Liver (tissue), 9 donors: ENCODE results near the gene C14orf93. TPM values are rescaled to one million over a fixed set of nuclear protein-coding genes. Genes with fewer than 3 reads are reported as not detected.
A peak's percentile ranks its signal among the peaks of the same experiment; 100 is the strongest.
"Not testable (repeated sequence)": the region's sequence is repeated elsewhere in the genome, so short reads cannot be mapped to it uniquely, and the experiment has no call there.

Experiments used
- DNase-seq: peaks from one replicate; pipeline ENCODE4 v3.0.0-alpha.2; 2017; ENCODE audit warnings: low spot score
- H3K27ac ChIP-seq, 2 donors: one replicate each; pipeline ENCODE4 v1.7.0; 2013; ENCODE audit warnings: inconsistent platforms in 2 of 2, low read length in 2 of 2, control low read depth in 1 of 2, low read depth in 1 of 2, mild to moderate bottlenecking in 1 of 2
- H3K27me3 ChIP-seq, 4 donors: one replicate each; pipeline versions ENCODE4 v1.6.1 to v1.7.0; 2013; ENCODE audit warnings: low read length in 3 of 4, inconsistent platforms in 1 of 4, mild to moderate bottlenecking in 1 of 4, moderate library complexity in 1 of 4; ENCODE audit not compliant: control insufficient read depth in 4 of 4, insufficient read depth in 4 of 4
- H3K36me3 ChIP-seq, 4 donors: one replicate each; pipeline versions ENCODE4 v1.6.1 to v1.7.0; 2013; ENCODE audit warnings: low read length in 3 of 4, mild to moderate bottlenecking in 3 of 4, low read depth in 1 of 4, moderate library complexity in 1 of 4; ENCODE audit not compliant: control insufficient read depth in 4 of 4, insufficient read depth in 3 of 4
- H3K4me1 ChIP-seq, 4 donors: one replicate each; pipeline versions ENCODE4 v1.6.1 to v1.7.0; 2013; ENCODE audit warnings: low read length in 3 of 4, mild to moderate bottlenecking in 3 of 4, moderate library complexity in 1 of 4; ENCODE audit not compliant: control insufficient read depth in 4 of 4, insufficient read depth in 4 of 4
- H3K4me3 ChIP-seq, 3 donors: one replicate each; pipeline versions ENCODE4 v1.6.1 to v1.7.0; 2013; ENCODE audit warnings: low read length in 3 of 3, control low read depth in 1 of 3, low read depth in 1 of 3, mild to moderate bottlenecking in 1 of 3
- H3K9ac ChIP-seq, 2 donors: one replicate each; pipeline ENCODE4 v1.7.0; 2013; ENCODE audit warnings: low read length in 2 of 2, mild to moderate bottlenecking in 2 of 2, moderate library complexity in 2 of 2, control low read depth in 1 of 2, low read depth in 1 of 2
- H3K9me3 ChIP-seq, 4 donors: one replicate each; pipeline versions ENCODE4 v1.6.1 to v1.7.0; 2013; ENCODE audit warnings: low read length in 3 of 4; ENCODE audit not compliant: control insufficient read depth in 4 of 4
- ATF3 ChIP-seq: IDR thresholded peaks from 2 replicates; pipeline ENCODE4 v1.6.1; 2016; ENCODE audit warnings: antibody characterized with exemption
- CTCF ChIP-seq: fragments of 150-350 bp; IDR thresholded peaks from 2 replicates; pipeline ENCODE4 v1.5.1; 2017; ENCODE audit warnings: improper control_type of control experiment, low read depth, low read length; ENCODE audit not compliant: missing input control
- FOXA1 ChIP-seq: IDR thresholded peaks from 2 replicates; pipeline ENCODE4 v1.6.1; 2016; ENCODE audit warnings: antibody characterized with exemption
- GABPA ChIP-seq, 2 donors: IDR thresholded peaks in 1 of 2; conservative IDR thresholded peaks in 1 of 2; 2 replicates each; pipeline ENCODE4 v1.6.1; 2016; ENCODE audit warnings: antibody characterized with exemption in 2 of 2, mild to moderate bottlenecking in 1 of 2, moderate library complexity in 1 of 2
- HNF4A ChIP-seq, 2 donors: conservative IDR thresholded peaks; 2 replicates each; pipeline ENCODE4 v1.6.1; 2016; ENCODE audit warnings: antibody characterized with exemption in 2 of 2, mild to moderate bottlenecking in 2 of 2
- HNF4G ChIP-seq: IDR thresholded peaks from 2 replicates; pipeline ENCODE4 v1.6.1; 2016; ENCODE audit warnings: antibody characterized with exemption
- RAD21 ChIP-seq, 2 donors: IDR thresholded peaks; 2 replicates each; pipeline ENCODE4 v1.6.1; 2016; ENCODE audit warnings: antibody characterized with exemption in 2 of 2, mild to moderate bottlenecking in 2 of 2
- REST ChIP-seq: IDR thresholded peaks from 2 replicates; pipeline ENCODE4 v1.6.1; 2016; ENCODE audit warnings: antibody characterized with exemption, mild to moderate bottlenecking
- RXRA ChIP-seq, 2 donors: IDR thresholded peaks; 2 replicates each; pipeline ENCODE4 v1.6.1; 2017 to 2018; ENCODE audit warnings: antibody characterized with exemption in 2 of 2, mild to moderate bottlenecking in 1 of 2
- TAF1 ChIP-seq: conservative IDR thresholded peaks from 2 replicates; pipeline ENCODE4 v1.6.1; 2016; ENCODE audit warnings: antibody characterized with exemption, mild to moderate bottlenecking
- WGBS: extraction: QIAGEN DNeasy Blood & Tissue Kit; methylation state at CpG from one replicate; pipeline ENCODE4 v1.1.7; 2013; 5-methylcytosine and 5-hydroxymethylcytosine counted together
- polyA plus RNA-seq, 2 donors: library from polyadenylated mRNA; stranded (reverse) in 1 of 2; unstranded in 1 of 2; fragments of 200-250 nt in 1 of 2; fragments of >200 nt in 1 of 2; fragmentation: Nextera tagmentation in 1 of 2; extraction: Ambion mirVana in 1 of 2; gene quantifications; one replicate each; pipeline versions ENCODE4 v1.2.1 to v1.2.3, GENCODE V29; 2013 to 2015
- total RNA-seq, 2 donors: library from RNA; depleted of rRNA; stranded (reverse); fragments of >200 nt; gene quantifications; one replicate each; pipeline ENCODE4 v1.2.3, GENCODE V29; 2014
- donor health status: healthy.
- donor health status: healthy.
- donor health status: healthy.
- donor health status: healthy.
- donor health status: healthy.

C14orf93 gene
- total and polyA plus RNA-seq, 4 donors: 2.1 to 7.1 (median 3.4) TPM

- TF ChIP-seq CTCF (no peak), RXRA (IDR thresholded peaks at IDR 0.05) (no peak), GABPA (IDR thresholded peaks at IDR 0.05 in 1 of 2, conservative IDR thresholded peaks at IDR 0.05 in 1 of 2) (no peak)
These were observed 43.1 kb downstream of the C14orf93 start (continued) for GRCh38 chr14:22966783-22967269.

GRCh38 chr14:22965916-22966782, 43.8 kb downstream of the C14orf93 start:
- not testable (repeated sequence) for H3K9me3 ChIP-seq, H3K4me3 ChIP-seq, H3K27me3 ChIP-seq, H3K36me3 ChIP-seq, H3K9ac ChIP-seq, H3K4me1 ChIP-seq, DNase-seq, H3K27ac ChIP-seq
- WGBS: 64% methylated on average over 15 of the region's 15 CpGs
- peak in 1 of 2 donors; percentile 31 for TF ChIP-seq RXRA (IDR thresholded peaks at IDR 0.05)
- TF ChIP-seq HNF4A (conservative IDR thresholded peaks at IDR 0.05): peak; percentile 22 to 57

GRCh38 chr14:22962061-22962676, 47.8 kb downstream of the C14orf93 start:
- Histone ChIP-seq H3K36me3 (no peaks in the 10 kb centered on the region), H3K9me3 (no peaks in the 10 kb centered on the region), H3K9ac (no peak overlapping the region), H3K27ac (no peak overlapping the region), H3K4me3 (no peak overlapping the region), H3K27me3 (no peaks in the 10 kb centered on the region), H3K4me1 (peaks cover 0 to 1% (median 0%) of the 10 kb centered on the region in 4 donors)
- WGBS: 96% methylated on average over 6 of the region's 6 CpGs
- no peak for DNase-seq
- TF ChIP-seq HNF4G (no peak), TAF1 (no peak), HNF4A (conservative IDR thresholded peaks at IDR 0.05) (no peak), ATF3 (no peak), RXRA (IDR thresholded peaks at IDR 0.05) (no peak), RAD21 (IDR thresholded peaks at IDR 0.05) (no peak), FOXA1 (no peak), REST (no peak)
